Endothelial cell (in vitro differentiated cells): Measurements from ENCODE around the gene FERMT1. TPM values are rescaled to one million over a fixed set of nuclear protein-coding genes. Genes with fewer than 3 reads are reported as not detected.

Source experiments
- DNase-seq: peaks from one replicate; pipeline ENCODE4 v3.0.0; 2021; ENCODE audit warnings: low spot score
- H3K27ac Mint-ChIP-seq: one replicate; pipeline ENCODE4 v1.8.0; 2021; ENCODE audit warnings: mixed read lengths, inconsistent platforms; ENCODE audit not compliant: unreplicated experiment
- H3K27me3 Mint-ChIP-seq: one replicate; pipeline ENCODE4 v1.8.0; 2021; ENCODE audit warnings: mild to moderate bottlenecking, moderate library complexity, mixed read lengths, inconsistent platforms; ENCODE audit not compliant: unreplicated experiment
- H3K36me3 Mint-ChIP-seq: one replicate; pipeline ENCODE4 v1.8.0; 2021; ENCODE audit warnings: mild to moderate bottlenecking, low read depth, mixed read lengths, inconsistent platforms; ENCODE audit not compliant: unreplicated experiment
- H3K4me1 Mint-ChIP-seq: one replicate; pipeline ENCODE4 v1.8.0; 2021; ENCODE audit warnings: mild to moderate bottlenecking, mixed read lengths, inconsistent platforms; ENCODE audit not compliant: unreplicated experiment
- H3K4me3 Mint-ChIP-seq: one replicate; pipeline ENCODE4 v1.8.0; 2021; ENCODE audit warnings: mild to moderate bottlenecking, mixed read lengths, inconsistent platforms; ENCODE audit not compliant: unreplicated experiment
- H3K9me3 Mint-ChIP-seq: one replicate; pipeline ENCODE4 v1.8.0; 2021; ENCODE audit warnings: mixed read lengths, inconsistent platforms; ENCODE audit not compliant: unreplicated experiment
- CTCF ChIP-seq: fragments of 200-600 bp; sonication (generic); IDR thresholded peaks from one replicate; pipeline ENCODE4 v1.5.0; 2021; ENCODE audit warnings: antibody characterized with exemption; ENCODE audit not compliant: unreplicated experiment
- total RNA-seq: library from RNA; stranded (reverse); fragmentation: NEBNext Ultra II Directional; extraction: Animal tissue kit (Norgen Biotek cat#: 25700); gene quantifications from one replicate; pipeline ENCODE4 v1.2.1, GENCODE V29; 2021; ENCODE audit not compliant: unreplicated experiment

Gene FERMT1
- total RNA-seq, 1 donor from 2014 or later = 0.62 TPM

- peaks cover 6% of the 10 kb centered on the region for H3K27me3 Mint-ChIP-seq
- no peak for TF ChIP-seq CTCF
- no peak overlapping the region for H3K4me3 Mint-ChIP-seq
- no peak for DNase-seq
- no peaks in the 10 kb centered on the region for H3K4me1 Mint-ChIP-seq
- no peak overlapping the region for H3K27ac Mint-ChIP-seq
- H3K36me3 Mint-ChIP-seq = no peaks in the 10 kb centered on the region
- no peaks in the 10 kb centered on the region for H3K9me3 Mint-ChIP-seq
Observed at GRCh38 chr20:6074784-6075183, 48.0 kb downstream of the FERMT1 start.

GRCh38 chr20:6074145-6074561 is 48.7 kb downstream of the FERMT1 start:
- peak; percentile 42 for TF ChIP-seq CTCF
- Mint-ChIP-seq H3K36me3 (no peaks in the 10 kb centered on the region), H3K27me3 (peaks cover 5% of the 10 kb centered on the region), H3K27ac (no peak overlapping the region), H3K4me3 (no peak overlapping the region), H3K4me1 (no peaks in the 10 kb centered on the region), H3K9me3 (no peaks in the 10 kb centered on the region)
- DNase-seq = peak; percentile 12

- H3K27me3 Mint-ChIP-seq = no peaks in the 10 kb centered on the region
- no peak for TF ChIP-seq CTCF
Observed at GRCh38 chr20:6070829-6071695, 51.8 kb downstream of the FERMT1 start.

GRCh38 chr20:6069669-6070068 is 53.2 kb downstream of the FERMT1 start:
- Mint-ChIP-seq H3K9me3 (no peaks in the 10 kb centered on the region), H3K36me3 (no peaks in the 10 kb centered on the region), H3K27ac (no peak overlapping the region), H3K27me3 (no peaks in the 10 kb centered on the region), H3K4me3 (no peak overlapping the region), H3K4me1 (no peaks in the 10 kb centered on the region)
- DNase-seq = no peak
- TF ChIP-seq CTCF = no peak

More at GRCh38 chr20:6070829-6071695, 51.8 kb downstream of the FERMT1 start:
- no peaks in the 10 kb centered on the region for H3K36me3 Mint-ChIP-seq
- H3K27ac Mint-ChIP-seq = no peak overlapping the region
- no peaks in the 10 kb centered on the region for H3K9me3 Mint-ChIP-seq
- no peak for DNase-seq
- H3K4me1 Mint-ChIP-seq = no peaks in the 10 kb centered on the region
- no peak overlapping the region for H3K4me3 Mint-ChIP-seq

- Mint-ChIP-seq H3K4me3 (no peak overlapping the region), H3K27ac (no peak overlapping the region), H3K36me3 (no peaks in the 10 kb centered on the region), H3K4me1 (no peaks in the 10 kb centered on the region), H3K9me3 (no peaks in the 10 kb centered on the region), H3K27me3 (peaks cover under 1% of the 10 kb centered on the region)
- TF ChIP-seq CTCF = no peak
- no peak for DNase-seq
Observed at GRCh38 chr20:6067763-6068318, 55.0 kb downstream of the FERMT1 start.
